Fibroblast of peridontal ligament (primary cell): Measurements from ENCODE around the gene ESRRG.

ENCODE experiments used
- DNase-seq: peaks from one replicate; pipeline ENCODE4 v3.0.0-alpha.2; 2010; ENCODE audit errors: extremely low read depth

ESRRG gene

DNA sequence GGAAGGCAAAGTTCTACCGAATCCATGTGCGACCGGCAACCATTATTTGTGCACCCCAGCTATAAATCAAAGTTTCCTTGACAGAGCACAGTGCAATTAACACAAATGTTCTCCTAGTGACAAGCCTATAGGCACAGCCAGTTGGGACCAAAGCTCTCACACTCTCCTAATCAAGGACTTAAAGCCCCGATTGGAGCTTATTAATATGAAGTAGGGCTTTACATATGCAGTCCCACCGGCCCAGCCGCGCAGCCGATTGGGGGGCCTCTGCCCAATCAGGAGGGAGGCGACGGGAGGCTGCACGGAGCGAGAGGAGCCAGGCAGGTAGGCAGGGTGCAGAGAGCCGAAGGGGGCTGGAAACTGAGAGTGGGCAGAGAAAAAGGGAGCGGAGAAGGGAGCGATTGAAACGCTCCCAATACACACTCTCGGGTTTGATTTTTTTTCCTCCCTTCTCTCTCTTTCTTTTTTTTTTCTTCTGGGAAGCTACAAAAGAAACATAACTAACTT lies at the start of gene ESRRG:
Gene ESRRG, minus strand, starts transcription at position 156 of the 507 bp plus-strand sequence. Its CDS starts 130 bp downstream, at position 26.
- DNase-seq: no peak

DNA sequence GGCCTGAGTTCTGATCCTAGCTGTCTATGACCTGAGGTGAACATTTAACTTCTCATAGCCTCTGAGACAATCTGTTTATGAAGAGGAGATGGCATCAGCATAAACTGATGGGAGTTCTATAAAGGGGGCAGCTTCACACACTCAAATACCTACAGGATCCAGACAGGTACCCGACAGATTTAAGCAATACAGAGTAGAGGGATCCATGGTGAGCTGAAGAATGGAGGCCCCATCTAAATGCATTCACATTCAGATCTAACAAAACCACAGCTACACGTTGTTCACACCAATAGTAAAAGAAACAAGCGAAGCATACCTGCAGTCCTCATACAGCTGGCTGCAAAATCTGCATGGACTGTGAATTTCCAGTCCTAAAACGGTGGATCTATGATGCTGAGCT lies 48.7 kb upstream of the ESRRG start:
- DNase-seq: no peak

DNA sequence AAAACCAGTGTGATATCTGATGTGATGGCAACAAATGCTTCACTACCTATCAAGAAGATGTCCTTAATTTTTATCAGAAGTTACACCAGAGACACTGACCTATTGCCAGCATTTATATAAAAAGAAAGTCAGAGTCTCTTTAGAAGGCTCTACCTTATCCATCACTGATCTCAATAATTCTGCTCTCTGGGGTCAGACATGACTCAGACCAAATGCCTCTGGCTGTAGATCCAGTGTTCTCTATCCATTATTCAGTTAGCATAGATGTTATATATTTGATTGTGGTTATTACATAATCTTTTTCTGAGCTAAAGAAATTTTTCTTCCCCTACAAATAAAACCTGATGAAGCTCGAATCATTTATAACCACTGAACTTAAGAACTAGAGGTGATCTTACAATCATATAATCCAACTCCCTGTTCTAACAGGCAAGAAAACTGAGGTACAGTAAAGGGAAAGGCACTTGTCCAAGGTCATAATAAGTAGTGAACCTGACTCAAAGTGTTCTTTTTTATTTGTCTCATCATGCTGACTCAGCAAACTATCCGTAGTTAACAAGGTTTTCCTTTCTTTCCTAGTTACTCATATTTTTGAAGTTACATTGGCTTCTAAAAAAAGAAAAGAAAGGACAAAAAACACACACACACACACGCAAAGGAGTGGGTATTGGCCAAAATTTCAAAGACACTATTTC lies 43.6 kb upstream of the ESRRG start:
- no peak for DNase-seq

- DNase-seq: no peak
These were observed 42.4 kb upstream of the ESRRG start for GRCh38 chr1:216765346-216766300.

DNA sequence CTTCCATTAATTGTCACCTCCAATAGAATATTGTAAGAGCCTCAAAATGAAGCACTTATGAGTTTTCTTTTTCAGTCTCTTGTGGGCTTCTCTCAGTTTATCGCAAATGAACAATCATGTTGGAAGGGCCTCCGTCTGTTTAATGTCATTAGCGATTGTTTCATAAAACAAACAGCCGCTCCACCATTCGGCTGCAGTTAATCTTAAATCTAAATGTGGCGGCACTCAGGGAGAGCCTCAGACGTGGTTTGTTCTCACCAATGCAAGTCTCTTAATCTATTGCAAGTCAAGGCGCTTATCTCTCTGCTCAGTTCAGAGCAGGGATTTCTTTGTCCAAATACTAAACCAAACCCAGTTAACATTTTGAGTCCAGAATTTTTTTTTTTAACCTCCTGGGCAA lies 34.9 kb upstream of the ESRRG start:
- no peak for DNase-seq

GRCh38 chr1:216757110-216757509 lies 33.9 kb upstream of the ESRRG start:
- no peak for DNase-seq

GRCh38 chr1:216750961-216751360 lies 27.7 kb upstream of the ESRRG start:
- no peak for DNase-seq

DNA sequence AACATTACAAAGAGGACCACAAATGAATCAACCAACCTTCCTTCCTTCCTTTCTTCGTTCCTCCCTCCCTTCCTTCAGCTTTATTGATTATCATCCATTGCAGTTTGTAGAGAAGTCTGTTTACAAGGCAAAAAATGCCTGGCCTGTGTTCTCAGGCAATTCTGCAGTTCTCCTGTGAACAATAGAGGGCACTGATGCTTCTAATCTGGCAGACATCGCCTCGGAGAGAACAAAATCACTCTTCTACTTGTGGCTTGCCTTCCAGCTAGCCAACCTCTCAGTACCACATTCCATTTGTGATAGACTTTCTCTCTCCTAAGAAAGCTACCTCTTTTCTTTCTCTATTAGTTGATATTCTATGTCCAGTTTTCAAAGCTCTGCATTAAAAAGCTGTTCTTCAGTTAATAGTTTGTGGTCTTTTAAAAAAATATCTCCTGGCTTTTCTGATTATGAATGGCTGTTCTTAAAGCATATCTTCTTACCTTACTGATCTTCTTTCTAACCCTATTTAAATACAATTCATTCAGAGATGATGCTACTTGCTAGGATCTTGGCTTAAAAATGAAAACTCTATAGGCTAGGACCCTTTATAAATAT lies 26.9 kb upstream of the ESRRG start:
- peak; percentile 25 for DNase-seq

GRCh38 chr1:216749232-216749631 lies 26.0 kb upstream of the ESRRG start:
- no peak for DNase-seq

DNA sequence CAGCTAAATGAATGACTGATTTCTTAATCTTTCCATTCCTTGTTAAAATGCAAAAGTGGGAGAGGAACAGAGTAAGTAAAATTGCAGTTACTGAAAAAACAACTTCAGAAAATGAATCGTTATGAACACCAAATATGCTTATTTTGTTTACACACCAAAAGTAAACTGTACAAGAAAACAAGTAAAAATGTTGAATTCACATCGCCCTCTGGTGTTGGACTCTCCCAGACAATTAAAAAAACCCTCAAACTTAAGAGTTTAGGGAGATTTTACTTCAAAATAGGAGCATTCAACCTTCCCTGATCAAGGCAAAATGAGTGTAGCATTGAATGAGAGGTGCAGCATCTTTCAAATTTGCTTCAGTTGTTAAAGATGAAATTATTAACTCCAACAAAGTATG lies 19.4 kb upstream of the ESRRG start:
- no peak for DNase-seq

- DNase-seq: no peak
These were observed 17.1 kb upstream of the ESRRG start for GRCh38 chr1:216740331-216740730.

GRCh38 chr1:216739793-216740192 lies 16.6 kb upstream of the ESRRG start:
- no peak for DNase-seq

GRCh38 chr1:216732121-216732520 lies 8.9 kb upstream of the ESRRG start:
- no peak for DNase-seq

DNA sequence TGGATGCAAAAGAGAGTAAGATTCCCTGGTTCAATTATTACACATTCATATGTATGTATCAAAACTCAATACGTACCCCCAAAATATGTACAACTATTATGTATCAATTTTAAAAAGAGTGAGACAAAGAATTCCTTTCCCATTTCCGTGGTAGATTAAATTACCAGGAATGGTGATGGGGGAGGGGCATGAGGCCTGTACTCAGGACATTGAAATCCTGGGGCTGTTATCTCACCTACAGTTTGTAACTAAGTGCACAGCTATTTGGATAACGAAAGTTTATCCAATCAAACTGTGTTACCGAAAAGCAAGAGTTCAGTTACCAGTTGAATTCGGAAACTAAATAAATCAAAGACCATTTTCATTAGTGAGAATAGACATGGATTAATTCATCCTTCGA lies 8.3 kb upstream of the ESRRG start:
- no peak for DNase-seq

DNA sequence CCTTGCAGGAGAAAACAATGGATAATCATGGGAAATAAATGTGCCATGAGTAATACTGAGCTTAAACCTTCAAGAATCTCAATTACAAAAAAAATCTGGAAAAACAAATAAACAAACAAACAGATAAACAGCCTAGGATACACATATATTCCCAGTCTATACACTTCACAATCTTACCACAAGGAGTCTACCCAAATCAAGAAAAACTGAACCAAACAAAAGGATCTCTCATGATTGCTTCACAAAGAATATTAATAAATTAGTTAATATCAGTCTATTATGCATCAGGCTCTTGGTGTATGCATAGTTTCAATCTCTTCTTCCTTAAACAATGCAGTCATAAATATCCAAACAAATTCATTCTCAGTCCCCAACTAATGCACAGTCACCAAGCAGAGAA lies 3.2 kb upstream of the ESRRG start:
- no peak for DNase-seq

GRCh38 chr1:216722821-216723220 lies 408 bp downstream of the ESRRG start:
- no peak for DNase-seq

DNA sequence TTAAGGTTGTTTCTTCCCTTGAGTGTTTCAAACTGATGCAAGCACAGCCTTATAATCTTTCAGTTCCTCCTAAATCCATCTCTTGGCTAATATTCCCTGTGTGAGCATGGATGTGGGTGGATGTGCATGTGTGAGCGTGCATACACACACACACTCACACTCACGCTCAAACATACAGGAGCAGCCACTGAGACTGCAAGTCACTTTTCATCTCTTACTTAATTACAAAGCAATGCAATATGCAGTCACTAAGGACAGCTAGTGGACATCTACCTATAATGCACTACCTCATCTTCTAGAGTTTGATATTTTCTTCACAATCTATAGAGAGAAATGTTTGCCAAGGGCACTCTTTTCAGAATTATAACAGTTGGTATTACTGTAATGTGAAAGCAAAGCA lies 1.4 kb downstream of the ESRRG start:
- DNase-seq: no peak

GRCh38 chr1:216721062-216721461 lies 2.2 kb downstream of the ESRRG start:
- DNase-seq: no peak

DNA sequence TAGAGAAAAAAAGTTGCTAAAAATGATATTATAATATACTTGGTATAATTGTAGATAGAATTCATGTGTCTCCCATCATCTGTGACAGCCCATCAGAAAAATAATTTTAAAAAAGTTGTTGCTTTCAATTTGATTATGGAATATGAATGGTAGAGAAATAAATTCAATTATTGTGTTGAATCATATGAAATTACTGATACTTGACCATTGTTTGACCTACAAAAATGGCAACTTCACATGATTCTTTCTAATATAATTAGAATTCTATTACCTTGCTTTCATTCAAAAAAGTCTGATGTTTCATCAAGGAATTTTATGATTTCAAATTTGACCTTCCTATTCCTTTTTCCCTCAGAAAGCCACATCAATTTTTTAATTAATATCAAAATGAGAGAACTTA lies 11.5 kb downstream of the ESRRG start:
- DNase-seq: no peak

- DNase-seq: no peak
These were observed 12.5 kb downstream of the ESRRG start for GRCh38 chr1:216710598-216711333.

DNA sequence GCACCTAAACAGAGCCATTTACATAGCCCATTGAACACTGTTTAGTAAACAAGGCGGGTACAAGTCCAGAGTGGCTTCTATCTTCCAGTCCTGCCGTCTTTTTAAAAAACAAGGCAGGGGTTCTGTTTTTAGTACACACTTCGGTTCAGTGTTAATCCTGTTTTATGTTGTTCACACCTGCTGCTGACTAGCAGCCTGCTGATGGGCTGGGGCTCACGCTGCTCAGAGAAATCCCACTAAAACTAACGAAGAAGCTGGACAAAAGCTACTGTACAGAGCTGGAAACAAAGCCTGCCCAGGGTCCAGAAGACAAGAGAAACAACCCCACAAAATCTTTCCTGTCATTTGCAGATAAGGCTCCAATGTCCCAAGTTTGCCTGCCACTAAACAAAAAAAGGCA lies 13.2 kb downstream of the ESRRG start:
- no peak for DNase-seq

GRCh38 chr1:216705676-216706075 lies 17.6 kb downstream of the ESRRG start:
- DNase-seq: no peak
